HEK293T (cell line): ENCODE data around the gene SNAPC5.

Experiments used
- BHLHE40 ChIP-seq: fragments of 450-650 bp; IDR thresholded peaks from 2 replicates; pipeline ENCODE4 v1.6.1; 2016; ENCODE audit warnings: mild to moderate bottlenecking, moderate library complexity, borderline replicate concordance
- FOXK2 ChIP-seq: fragments of 450-650 bp; IDR thresholded peaks from 2 replicates; pipeline ENCODE4 v1.6.1; 2016; ENCODE audit warnings: mild to moderate bottlenecking
- FOXM1 ChIP-seq: fragments of 450-650 bp; IDR thresholded peaks from 2 replicates; pipeline ENCODE4 v1.6.1; 2017; ENCODE audit warnings: mild to moderate bottlenecking, borderline replicate concordance
- LEF1 ChIP-seq: fragments of 450-650 bp; IDR thresholded peaks from 2 replicates; pipeline ENCODE4 v1.6.1; 2017; ENCODE audit warnings: mild to moderate bottlenecking, borderline replicate concordance
- SP1 ChIP-seq: fragments of 450-650 bp; IDR thresholded peaks from 2 replicates; pipeline ENCODE4 v1.6.1; 2017

DNA sequence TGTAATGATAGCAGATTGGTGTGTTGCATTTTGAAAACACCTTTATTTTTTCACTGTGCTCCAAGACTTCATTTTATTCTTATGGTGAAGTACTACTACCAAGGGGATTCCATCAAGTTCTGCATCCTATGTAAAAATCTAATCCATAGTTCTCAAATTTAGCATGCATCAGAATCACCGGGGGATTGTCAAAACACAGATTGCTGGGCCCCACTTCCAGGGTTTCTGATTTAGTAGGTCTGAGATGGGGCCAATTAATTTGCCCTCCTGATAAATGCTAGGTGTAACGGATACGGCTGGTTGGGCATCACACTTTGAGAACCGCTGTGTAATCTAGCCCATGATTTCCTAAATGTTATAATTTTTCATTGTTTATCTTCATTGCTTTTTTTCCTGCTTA is 8.3 kb upstream of the SNAPC5 start:
- no peak for TF ChIP-seq SP1
- no peak for TF ChIP-seq FOXK2
- TF ChIP-seq LEF1, result no peak
- no peak for TF ChIP-seq BHLHE40
- TF ChIP-seq FOXM1, result no peak
